GM13977 (cell line): ENCODE results near the gene KDM2B.

Experiments used
- DNase-seq: peaks from one replicate; pipeline ENCODE4 v3.0.0; 2012; ENCODE audit warnings: low spot score
- in situ Hi-C: fragments of 300-500 bp; cut with MboI; formaldehyde crosslinking; loops from one replicate; pipeline ENCODE4 v1.12.0; 2022; ENCODE audit warnings: low sequenced_read_pairs, low pct_unique_long_range_greater_than_20kb, mixed read lengths, inconsistent platforms; ENCODE audit not compliant: unreplicated experiment
- TF ChIP-seq, protein P1 (sequence below): IDR thresholded peaks from 2 replicates; pipeline ENCODE4 v1.5.1; 2012; ENCODE audit warnings: mild to moderate bottlenecking, control low read depth; ENCODE audit not compliant: insufficient read depth; ENCODE audit errors: extremely low read depth, missing control alignments

The KDM2B gene

DNA sequence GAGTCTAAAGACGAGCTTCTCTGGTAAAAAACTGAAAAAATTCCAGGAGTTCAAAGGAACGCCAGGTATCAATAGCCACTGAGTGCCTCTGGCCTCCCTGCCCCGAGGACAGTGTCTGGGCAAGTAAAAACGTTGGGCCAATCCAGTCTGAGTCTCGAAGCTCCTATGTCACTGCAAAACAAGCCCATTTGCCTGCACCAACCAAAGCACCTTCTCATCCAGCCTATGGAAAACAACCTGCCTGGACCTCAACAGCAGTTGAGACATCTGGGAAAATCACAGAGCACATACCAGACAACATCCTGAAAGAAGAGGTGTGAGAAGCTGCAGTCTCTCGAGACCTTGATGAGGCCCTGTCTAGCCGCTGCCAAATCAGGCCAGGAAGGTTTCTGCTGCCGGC lies 124.3 kb downstream of the KDM2B start:
- TF ChIP-seq, protein P1, sequence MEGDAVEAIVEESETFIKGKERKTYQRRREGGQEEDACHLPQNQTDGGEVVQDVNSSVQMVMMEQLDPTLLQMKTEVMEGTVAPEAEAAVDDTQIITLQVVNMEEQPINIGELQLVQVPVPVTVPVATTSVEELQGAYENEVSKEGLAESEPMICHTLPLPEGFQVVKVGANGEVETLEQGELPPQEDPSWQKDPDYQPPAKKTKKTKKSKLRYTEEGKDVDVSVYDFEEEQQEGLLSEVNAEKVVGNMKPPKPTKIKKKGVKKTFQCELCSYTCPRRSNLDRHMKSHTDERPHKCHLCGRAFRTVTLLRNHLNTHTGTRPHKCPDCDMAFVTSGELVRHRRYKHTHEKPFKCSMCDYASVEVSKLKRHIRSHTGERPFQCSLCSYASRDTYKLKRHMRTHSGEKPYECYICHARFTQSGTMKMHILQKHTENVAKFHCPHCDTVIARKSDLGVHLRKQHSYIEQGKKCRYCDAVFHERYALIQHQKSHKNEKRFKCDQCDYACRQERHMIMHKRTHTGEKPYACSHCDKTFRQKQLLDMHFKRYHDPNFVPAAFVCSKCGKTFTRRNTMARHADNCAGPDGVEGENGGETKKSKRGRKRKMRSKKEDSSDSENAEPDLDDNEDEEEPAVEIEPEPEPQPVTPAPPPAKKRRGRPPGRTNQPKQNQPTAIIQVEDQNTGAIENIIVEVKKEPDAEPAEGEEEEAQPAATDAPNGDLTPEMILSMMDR, result no peak
- no peak for DNase-seq
- in situ Hi-C loops, result no loop called here

GRCh38 chr12:121455766-121456420 lies 124.9 kb downstream of the KDM2B start:
- TF ChIP-seq, protein P1, result no peak
- in situ Hi-C loops, result no loop called here
- no peak for DNase-seq

DNA sequence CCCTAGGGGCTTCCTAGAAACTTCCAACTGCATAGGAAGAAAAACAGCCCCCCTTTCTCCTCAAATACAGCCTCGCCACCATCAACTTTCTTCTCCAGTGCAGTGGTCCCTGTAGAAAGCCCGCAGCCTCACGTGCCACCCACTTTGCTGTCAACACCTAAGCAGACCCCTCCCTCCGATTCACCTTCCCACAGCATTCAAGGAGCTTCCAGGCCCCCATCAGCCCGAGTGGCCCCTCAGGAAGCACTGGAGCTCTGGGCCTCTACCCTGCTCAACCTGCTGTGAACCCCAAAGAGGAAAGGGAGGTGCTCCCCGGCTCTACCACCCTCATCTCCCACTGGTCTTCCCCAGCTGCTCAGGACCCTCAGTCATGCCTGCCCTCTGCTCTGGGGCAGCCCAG lies 125.9 kb downstream of the KDM2B start:
- in situ Hi-C loops, result no loop called here
- TF ChIP-seq, protein P1, result no peak

GRCh38 chr12:121453629-121454028 lies 127.2 kb downstream of the KDM2B start:
- in situ Hi-C loops, result no loop called here
- TF ChIP-seq, protein P1, result no peak

More for the DNA sequence above, 125.9 kb downstream of the KDM2B start:
- no peak for DNase-seq

GRCh38 chr12:121452985-121453360 lies 127.8 kb downstream of the KDM2B start:
- in situ Hi-C loops, result no loop called here
- TF ChIP-seq, protein P1, result no peak
- DNase-seq, result no peak

More at GRCh38 chr12:121453629-121454028, 127.2 kb downstream of the KDM2B start:
- no peak for DNase-seq

- TF ChIP-seq, protein P1, result no peak
- peak; percentile 12 for DNase-seq
- in situ Hi-C loops, result no loop called here
Observed at GRCh38 chr12:121452340-121452984, 128.4 kb downstream of the KDM2B start.
